T-helper 1 cell treated with Interleukin-12 subunit alpha and Interleukin-12 subunit beta and Interleukin-4 antibody, amounts not matched to agents 30 μg/mL and 1 μg/mL, for 36 hours (primary cell): ENCODE results near the gene CTSK.
"Not testable (repeated sequence)": the region's sequence is repeated elsewhere in the genome, so short reads cannot be mapped to it uniquely, and the experiment has no call there.

Source experiments
- H3K27ac Mint-ChIP-seq: one replicate; pipeline ENCODE4 v1.8.0; 2021; ENCODE audit warnings: mild to moderate bottlenecking, mixed read lengths
- H3K27me3 Mint-ChIP-seq: one replicate; pipeline ENCODE4 v1.8.0; 2021; ENCODE audit warnings: low read depth, mixed read lengths
- H3K36me3 Mint-ChIP-seq: one replicate; pipeline ENCODE4 v1.8.0; 2021; ENCODE audit warnings: low read depth, mixed read lengths
- H3K4me1 Mint-ChIP-seq: one replicate; pipeline ENCODE4 v1.8.0; 2021; ENCODE audit warnings: low read depth, mixed read lengths
- H3K4me3 Mint-ChIP-seq: one replicate; pipeline ENCODE4 v1.8.0; 2021; ENCODE audit warnings: mild to moderate bottlenecking, moderate library complexity, mixed read lengths
- H3K9me3 Mint-ChIP-seq: one replicate; pipeline ENCODE4 v1.8.0; 2021; ENCODE audit warnings: mixed read lengths

The CTSK gene

DNA sequence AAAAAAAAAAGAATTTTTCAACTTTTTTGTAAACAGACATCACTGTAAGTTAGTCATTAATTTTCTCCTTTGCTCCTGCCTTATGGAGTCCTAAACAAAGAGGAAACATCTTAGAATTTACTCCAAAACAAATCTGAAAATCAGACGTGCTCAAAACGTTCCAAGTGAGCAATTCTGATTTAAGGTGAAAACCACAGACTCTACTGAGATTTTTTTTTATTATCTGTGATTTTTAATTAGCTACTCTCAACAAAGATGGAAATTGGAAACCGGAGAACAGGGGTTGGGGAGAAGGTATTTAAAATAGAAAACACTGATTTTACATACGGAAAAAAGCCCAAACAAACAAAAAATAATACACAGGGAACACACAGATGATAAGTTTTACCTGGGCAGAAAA is 7.8 kb upstream of the CTSK start:
- Mint-ChIP-seq H3K27me3 (no peaks in the 10 kb centered on the region), H3K9me3 (no peaks in the 10 kb centered on the region), H3K36me3 (peaks cover 31% of the 10 kb centered on the region), H3K4me3 (no peak overlapping the region), H3K27ac (no peak overlapping the region), H3K4me1 (no peaks in the 10 kb centered on the region)

DNA sequence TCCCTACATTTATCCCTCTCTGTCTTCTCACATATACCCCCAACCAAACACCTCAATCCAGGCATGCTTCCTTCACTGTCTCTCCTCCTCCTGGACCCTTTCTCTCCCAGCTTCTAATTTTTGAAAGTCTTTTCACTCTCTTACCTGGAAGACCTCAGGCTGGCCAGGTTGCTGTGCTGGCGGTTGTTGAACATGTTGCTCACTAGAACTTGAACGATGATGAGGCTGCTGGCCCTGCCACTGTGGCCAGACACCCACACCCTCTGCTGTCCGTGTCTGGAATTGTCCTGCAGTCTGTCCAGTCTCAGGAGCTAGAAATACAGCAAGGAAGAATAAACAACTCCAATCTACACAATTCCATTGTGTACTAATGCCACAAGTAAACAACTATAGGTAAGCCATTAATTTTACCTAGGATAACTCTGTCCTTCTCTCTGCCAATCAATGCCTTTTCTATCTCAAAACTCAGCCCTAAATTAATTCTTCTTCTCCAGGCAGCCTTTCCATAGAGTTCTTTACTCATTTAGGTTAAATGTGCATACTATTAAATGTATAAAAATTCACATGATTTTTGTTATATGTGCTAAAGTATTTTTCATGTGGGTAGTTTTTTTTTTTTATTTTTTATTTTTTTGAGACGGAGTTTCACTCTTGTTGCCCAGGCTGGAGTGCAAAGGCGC is 5.1 kb upstream of the CTSK start:
- no peaks in the 10 kb centered on the region for H3K27me3 Mint-ChIP-seq

DNA sequence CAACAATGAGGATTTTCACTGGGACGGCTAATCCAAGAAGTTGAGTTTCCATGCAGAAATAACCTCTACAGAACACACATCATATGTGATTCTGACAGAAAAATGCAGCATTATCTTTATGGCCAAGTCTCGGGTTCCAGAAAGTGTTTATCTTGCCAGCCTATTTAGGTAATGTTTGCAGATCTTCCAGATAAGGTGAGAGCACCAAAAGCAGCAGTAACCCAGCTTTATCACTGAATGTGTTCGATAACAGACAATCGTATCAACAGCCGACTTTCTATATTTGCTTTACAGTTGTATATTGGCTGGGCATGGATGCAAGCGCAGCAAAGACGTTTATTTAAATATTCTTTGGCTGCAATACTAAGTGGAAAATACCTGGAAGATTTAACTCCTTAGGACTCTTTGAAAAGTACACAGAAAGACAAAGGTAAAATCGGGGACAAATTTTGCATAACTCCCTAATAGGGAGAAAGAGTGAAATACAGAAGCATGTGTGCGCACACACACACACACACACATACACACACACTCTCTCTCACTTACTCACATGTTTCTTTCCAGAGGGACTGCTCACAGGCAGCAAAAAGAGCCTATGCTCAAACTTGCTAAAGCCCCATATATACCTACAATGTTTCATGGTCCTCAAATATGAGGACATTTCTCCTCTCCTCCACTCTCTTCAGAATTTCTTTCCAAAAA is 3.0 kb upstream of the CTSK start:
- no peaks in the 10 kb centered on the region for H3K27me3 Mint-ChIP-seq
- peaks cover 15% of the 10 kb centered on the region for H3K4me1 Mint-ChIP-seq
- H3K9me3 Mint-ChIP-seq: no peaks in the 10 kb centered on the region
- no peak overlapping the region for H3K27ac Mint-ChIP-seq
- H3K4me3 Mint-ChIP-seq: no peak overlapping the region
- H3K36me3 Mint-ChIP-seq: peaks cover 9% of the 10 kb centered on the region

More for the DNA sequence above, 5.1 kb upstream of the CTSK start:
- H3K36me3 Mint-ChIP-seq: peaks cover 22% of the 10 kb centered on the region
- H3K4me1 Mint-ChIP-seq: peaks cover 1% of the 10 kb centered on the region
- H3K9me3 Mint-ChIP-seq: no peaks in the 10 kb centered on the region
- H3K27ac Mint-ChIP-seq: no peak overlapping the region
- no peak overlapping the region for H3K4me3 Mint-ChIP-seq

DNA sequence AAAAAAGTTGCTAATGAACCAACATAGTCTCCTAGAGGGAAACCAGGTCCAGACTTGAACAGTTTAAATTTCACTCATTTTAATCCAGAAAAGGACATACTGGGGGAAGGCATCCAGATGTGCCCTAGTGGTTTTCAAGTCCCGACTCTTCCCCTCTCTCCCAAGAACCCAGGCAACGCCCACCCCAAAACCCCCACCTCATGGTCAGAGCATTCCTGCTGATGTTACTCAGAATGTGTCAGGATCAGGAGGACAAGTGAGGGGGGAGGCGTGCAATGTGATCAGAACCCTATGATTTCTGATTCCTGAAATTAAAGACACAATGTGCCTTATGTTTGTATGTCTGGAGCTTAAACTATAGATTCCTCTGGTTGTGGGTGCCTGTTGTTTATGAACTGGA is 1.6 kb upstream of the CTSK start:
- Mint-ChIP-seq H3K4me3 (no peak overlapping the region), H3K27me3 (no peaks in the 10 kb centered on the region), H3K9me3 (no peaks in the 10 kb centered on the region), H3K36me3 (peaks cover 6% of the 10 kb centered on the region), H3K4me1 (peaks cover 15% of the 10 kb centered on the region), H3K27ac (no peak overlapping the region)

DNA sequence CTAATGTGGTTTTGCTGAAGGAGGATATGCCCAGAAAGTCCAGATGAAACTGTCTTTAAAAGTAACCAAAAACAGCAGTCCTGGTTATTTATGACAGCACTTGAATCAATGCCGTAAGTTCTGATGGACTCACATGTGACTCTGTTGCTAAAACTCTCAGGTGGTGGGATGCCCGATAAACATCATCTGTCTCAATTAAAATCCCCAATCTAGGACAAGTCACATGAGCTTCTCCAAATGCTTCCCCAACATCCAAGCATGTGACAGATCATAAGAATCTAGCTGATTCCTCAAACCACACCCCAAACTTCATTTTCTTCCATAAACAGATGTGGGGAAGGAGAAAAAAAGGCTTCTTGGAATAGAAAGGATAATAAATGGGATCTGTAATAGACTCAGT is 786 bp upstream of the CTSK start:
- no peaks in the 10 kb centered on the region for H3K27me3 Mint-ChIP-seq
- H3K36me3 Mint-ChIP-seq: no peaks in the 10 kb centered on the region
- H3K4me1 Mint-ChIP-seq: peaks cover 15% of the 10 kb centered on the region
- no peak overlapping the region for H3K4me3 Mint-ChIP-seq
- H3K9me3 Mint-ChIP-seq: no peaks in the 10 kb centered on the region
- H3K27ac Mint-ChIP-seq: no peak overlapping the region

DNA sequence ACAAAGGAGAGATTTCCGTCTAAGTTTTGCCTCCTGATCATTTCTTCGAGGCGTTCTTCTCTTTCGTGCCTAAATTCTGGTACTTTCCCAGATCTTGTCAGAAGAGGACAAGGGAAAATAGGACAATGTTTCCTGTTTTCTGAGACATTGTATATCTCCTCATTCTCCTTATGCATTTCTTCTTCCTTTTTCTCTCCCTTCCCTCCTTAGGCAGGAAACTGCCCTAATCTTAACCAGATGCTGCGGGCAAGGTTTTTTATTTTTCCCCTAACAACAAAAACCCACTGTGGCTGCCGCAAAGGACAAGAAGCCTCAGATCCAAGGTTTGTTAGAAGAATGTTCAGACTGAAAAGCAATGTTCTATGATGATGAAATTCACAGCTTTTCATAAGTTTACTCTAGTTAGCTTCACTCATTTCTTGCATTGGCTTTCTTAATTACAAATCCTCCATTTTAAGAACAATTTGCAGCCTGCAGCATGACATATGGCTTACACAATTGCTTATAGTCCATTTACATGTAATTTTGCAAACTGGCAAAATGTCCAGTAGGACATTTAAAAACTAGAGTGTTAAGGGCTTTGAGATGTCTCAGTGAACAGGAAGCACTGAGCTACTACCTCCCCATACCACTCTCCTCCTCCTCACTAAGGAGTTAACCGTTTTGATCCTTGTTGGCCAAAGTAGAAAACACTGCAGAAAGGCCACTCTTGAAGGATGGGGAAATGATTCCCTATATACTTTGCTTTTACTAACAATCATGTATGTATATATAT is 624 bp downstream of the CTSK start:
- Mint-ChIP-seq H3K36me3 (no peaks in the 10 kb centered on the region), H3K4me3 (no peak overlapping the region), H3K9me3 (no peaks in the 10 kb centered on the region), H3K27ac (no peak overlapping the region), H3K27me3 (no peaks in the 10 kb centered on the region), H3K4me1 (peaks cover 15% of the 10 kb centered on the region)

DNA sequence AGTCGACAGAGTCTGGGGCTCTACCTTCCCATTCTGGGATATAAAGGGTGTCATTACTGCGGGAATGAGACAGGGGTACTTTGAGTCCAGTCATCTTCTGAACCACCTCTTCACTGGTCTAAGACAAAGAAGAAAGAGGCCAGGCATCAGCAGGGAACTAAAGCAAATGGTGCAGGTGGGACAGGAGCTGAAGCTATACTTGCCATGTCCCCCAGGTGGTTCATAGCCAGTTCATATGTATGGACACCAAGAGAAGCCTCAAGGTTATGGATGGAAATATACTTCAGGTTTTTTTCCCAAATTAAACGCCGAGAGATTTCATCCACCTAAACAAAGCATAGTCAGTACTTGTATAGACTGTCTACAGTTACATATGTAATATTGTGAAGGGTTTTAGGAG is 2.2 kb downstream of the CTSK start:
- Mint-ChIP-seq H3K4me3 (no peak overlapping the region), H3K27ac (no peak overlapping the region), H3K36me3 (no peaks in the 10 kb centered on the region), H3K9me3 (no peaks in the 10 kb centered on the region), H3K27me3 (no peaks in the 10 kb centered on the region), H3K4me1 (peaks cover 15% of the 10 kb centered on the region)

DNA sequence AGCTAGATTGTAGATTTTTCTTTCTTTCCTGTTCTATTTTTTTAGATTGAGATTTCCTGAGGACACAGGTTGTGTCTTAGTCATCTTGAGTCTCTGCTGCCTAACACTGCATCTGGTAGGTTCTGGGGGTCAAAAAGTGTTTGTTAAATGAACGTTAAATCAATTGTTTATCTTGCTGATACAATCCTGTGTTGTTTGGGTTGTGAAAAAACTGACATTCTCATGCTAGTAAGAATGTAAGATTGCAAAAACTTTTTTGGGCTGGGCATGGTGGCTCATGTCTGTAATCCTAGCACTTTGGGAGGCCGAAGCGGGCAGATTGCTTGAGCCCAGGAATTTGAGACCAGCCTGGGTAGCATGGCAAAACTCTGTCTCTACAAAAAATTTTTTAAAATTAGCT is 3.4 kb downstream of the CTSK start:
- Mint-ChIP-seq H3K9me3 (no peaks in the 10 kb centered on the region), H3K36me3 (no peaks in the 10 kb centered on the region), H3K4me3 (no peak overlapping the region)

DNA sequence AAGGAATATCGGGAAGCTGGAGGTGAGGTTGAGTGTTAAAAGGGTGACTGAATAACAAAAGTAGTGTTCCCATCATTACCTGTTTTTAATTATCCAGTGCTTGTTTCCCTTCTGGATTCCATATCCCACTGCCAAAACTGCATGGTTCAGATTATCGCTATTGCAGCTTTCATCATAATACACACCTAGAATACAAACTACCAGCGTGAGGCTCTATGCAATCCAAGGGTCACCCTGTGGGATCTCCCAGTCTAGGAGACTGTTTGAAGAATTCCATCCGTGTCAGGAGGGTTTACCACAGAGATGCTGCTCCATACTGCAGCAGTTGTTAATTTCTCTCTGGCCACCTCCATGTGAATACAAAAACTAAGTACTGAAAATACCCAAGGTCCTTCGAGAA is 9.0 kb downstream of the CTSK start:
- H3K4me3 Mint-ChIP-seq: no peak overlapping the region
- no peaks in the 10 kb centered on the region for H3K27me3 Mint-ChIP-seq
- peaks cover 24% of the 10 kb centered on the region for H3K36me3 Mint-ChIP-seq
- H3K9me3 Mint-ChIP-seq: no peaks in the 10 kb centered on the region
- H3K27ac Mint-ChIP-seq: no peak overlapping the region
- no peaks in the 10 kb centered on the region for H3K4me1 Mint-ChIP-seq

More for the DNA sequence above, 3.4 kb downstream of the CTSK start:
- Mint-ChIP-seq H3K27me3 (no peaks in the 10 kb centered on the region), H3K4me1 (peaks cover 15% of the 10 kb centered on the region), H3K27ac (no peak overlapping the region)

DNA sequence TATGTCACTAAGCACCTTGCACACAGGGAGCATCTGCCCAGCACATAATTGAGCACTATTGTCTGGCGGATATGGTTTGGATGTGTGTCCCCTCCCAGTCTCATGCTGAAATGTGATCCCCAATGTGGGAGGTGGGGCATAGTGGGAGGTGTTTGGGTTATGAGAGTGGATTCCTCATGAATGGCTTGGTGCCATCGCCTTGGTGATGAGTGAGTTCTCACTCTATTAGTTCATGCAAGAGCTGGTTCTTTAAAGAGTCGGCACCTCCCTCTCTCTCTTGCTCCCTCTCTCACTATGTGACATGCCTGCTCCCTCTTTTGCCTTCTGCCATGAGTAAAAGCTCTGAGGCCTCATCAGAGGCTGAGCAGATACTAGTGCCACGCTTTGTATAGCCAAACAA is 9.5 kb downstream of the CTSK start:
- H3K36me3 Mint-ChIP-seq: peaks cover 24% of the 10 kb centered on the region
- no peak overlapping the region for H3K27ac Mint-ChIP-seq
- no peak overlapping the region for H3K4me3 Mint-ChIP-seq
- no peaks in the 10 kb centered on the region for H3K9me3 Mint-ChIP-seq
- H3K4me1 Mint-ChIP-seq: no peaks in the 10 kb centered on the region
- no peaks in the 10 kb centered on the region for H3K27me3 Mint-ChIP-seq

DNA sequence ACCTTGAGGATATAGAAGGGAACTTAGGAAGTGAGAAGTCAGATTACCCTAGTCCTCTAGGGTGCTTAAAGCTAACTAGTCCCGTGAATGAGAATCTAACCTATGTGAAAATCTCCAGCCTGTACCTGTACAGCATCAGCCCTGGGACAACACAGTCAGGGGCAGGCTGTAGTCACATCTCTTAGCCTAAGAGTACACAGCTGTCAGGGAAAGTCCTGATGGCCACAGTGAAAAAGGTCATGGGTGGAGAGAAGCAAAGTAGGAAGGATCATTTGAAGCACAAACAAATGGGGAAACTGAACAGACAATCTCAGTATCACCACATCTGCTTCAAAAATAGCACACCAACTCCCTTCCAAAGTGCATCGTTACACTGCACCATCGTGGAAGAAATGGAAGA is 11.7 kb downstream of the CTSK start:
- Mint-ChIP-seq H3K27ac (no peak overlapping the region), H3K9me3 (no peaks in the 10 kb centered on the region), H3K36me3 (peaks cover 24% of the 10 kb centered on the region), H3K4me3 (no peak overlapping the region), H3K27me3 (no peaks in the 10 kb centered on the region), H3K4me1 (no peaks in the 10 kb centered on the region)

DNA sequence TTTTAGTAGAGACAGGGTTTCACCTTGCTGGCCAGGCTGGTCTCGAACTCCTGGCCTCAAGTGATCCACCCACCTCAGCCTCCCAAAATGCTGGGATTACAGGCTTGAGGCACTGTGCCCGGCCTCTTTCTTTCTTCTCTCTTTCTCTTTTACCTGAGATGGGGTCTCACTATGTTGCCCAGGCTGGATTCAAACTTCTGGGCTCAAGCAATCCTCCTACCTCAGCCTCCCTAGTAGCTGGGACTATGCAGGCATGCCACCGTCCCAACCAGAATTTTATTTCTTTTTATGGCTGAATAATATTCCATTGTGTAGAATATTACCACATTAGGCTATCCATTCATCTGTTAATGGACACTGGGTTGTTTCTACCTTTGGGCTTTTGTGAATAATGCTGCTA is 14.3 kb downstream of the CTSK start:
- not testable (repeated sequence) for H3K4me3 Mint-ChIP-seq, H3K9me3 Mint-ChIP-seq, H3K4me1 Mint-ChIP-seq, H3K27ac Mint-ChIP-seq, H3K27me3 Mint-ChIP-seq
- H3K36me3 Mint-ChIP-seq: peaks cover 23% of the 10 kb centered on the region

DNA sequence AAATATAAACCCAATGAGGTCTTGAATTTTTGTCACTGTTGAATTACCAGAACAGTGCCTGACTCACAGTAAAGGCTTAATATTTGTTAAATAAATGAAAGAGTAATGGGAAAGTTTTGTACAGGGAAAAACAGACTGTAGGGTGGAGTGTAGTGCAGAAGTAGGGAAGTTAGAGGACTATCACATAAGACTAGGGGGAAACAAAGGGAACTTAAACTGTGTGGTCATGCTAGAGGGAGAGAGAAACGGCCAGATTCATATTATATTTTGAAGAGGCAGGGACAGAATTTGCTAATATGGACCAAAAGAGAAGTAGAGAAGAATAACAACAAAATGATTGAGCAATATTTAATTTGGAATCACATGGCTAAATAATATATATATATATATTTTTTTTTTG is 14.8 kb downstream of the CTSK start:
- peaks cover 5% of the 10 kb centered on the region for H3K27me3 Mint-ChIP-seq

DNA sequence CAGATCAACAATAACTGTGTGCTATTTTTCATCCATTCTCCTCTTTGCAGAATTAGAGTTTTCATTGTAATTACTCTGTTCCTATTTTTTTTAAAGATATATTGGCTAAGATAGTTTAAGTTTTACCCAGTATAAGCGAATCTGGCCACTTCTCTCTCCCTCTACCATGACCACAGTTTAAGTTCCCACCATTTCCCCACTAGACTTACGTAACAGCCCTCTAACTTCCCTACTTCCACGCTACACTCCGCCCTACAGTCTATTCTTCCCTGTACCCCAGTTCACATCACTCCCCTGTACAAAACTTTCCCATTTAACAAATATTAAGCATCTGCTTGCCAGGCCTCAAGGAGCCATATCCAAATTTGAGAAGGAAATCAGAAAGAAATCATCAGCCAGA is 16.5 kb downstream of the CTSK start:
- Mint-ChIP-seq H3K36me3 (peaks cover 12% of the 10 kb centered on the region), H3K27me3 (peaks cover 10% of the 10 kb centered on the region), H3K4me3 (no peak overlapping the region), H3K4me1 (peaks cover 6% of the 10 kb centered on the region), H3K9me3 (no peaks in the 10 kb centered on the region), H3K27ac (no peak overlapping the region)

More for the DNA sequence above, 14.8 kb downstream of the CTSK start:
- no peak overlapping the region for H3K27ac Mint-ChIP-seq
- H3K36me3 Mint-ChIP-seq: peaks cover 17% of the 10 kb centered on the region
- H3K4me3 Mint-ChIP-seq: no peak overlapping the region
- H3K9me3 Mint-ChIP-seq: no peaks in the 10 kb centered on the region
- H3K4me1 Mint-ChIP-seq: no peaks in the 10 kb centered on the region

DNA sequence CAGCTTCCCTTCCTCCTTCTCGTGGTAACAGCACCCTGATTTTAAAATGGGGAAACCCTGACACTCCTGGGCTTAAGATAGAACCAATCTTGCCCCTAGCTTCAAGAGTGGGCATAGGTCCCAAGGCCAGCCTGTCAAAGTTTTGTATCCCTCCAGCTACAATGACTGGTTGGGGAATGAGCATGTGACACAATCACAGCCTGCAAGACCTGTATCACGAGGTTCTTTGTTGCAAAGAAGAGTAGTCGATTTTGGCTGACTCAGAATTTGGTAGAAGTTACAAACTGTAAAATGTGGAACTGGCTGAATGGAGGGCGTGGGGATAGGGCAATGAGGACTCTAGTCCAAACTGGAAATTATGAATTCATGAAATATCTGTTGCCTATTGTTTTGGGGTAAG is 18.7 kb downstream of the CTSK start:
- Mint-ChIP-seq H3K27ac (no peak overlapping the region), H3K27me3 (peaks cover 10% of the 10 kb centered on the region), H3K9me3 (no peaks in the 10 kb centered on the region), H3K4me1 (peaks cover 6% of the 10 kb centered on the region), H3K36me3 (peaks cover 2% of the 10 kb centered on the region), H3K4me3 (no peak overlapping the region)
